Measurements from ENCODE around the gene R3HCC1L.

Gene R3HCC1L

DNA sequence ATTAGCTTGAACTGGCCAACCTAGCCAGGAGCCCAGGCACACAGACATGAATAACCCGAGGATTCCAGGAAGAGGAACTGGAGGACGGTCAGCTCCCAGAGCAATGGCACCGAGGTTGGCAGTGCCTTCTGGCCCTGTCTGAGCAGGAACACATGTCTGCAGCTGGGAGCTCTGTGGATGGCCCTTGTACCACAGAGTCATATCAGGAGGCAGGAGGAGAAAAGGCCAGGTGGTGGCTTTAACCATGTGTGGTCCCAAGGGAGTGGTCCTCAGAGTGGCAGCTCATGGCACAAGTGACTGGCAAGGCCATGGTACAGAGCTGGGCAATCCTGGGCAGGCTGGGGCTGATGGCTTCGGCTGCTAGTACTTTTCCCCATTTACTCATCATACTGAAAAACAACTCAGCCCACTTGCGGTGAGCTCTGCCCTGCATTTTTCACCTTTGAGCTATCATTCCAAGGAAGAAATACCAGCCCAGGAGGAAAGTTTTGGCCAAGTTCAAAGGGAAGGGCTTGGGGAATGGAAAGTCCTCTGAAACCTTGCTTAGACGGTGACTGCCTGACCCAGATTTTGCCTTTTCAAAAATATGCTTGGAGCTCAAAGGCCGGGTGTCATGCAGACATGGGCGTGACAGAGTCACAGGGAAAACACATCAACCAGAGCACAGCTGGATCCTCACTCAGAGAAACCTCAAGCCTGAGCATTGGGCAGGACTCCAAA, 159.3 kb downstream of the R3HCC1L start:
- no peak for DNase-seq

GRCh38 chr10:98294270-98294627, 159.8 kb downstream of the R3HCC1L start:
- no peak for DNase-seq
